ENCODE data around the gene PFAS.
A peak's percentile ranks its signal among the peaks of the same experiment; 100 is the strongest.
"Not testable (repeated sequence)": the region's sequence is repeated elsewhere in the genome, so short reads cannot be mapped to it uniquely, and the experiment has no call there.

Gene PFAS

GRCh38 chr17:8248751-8249607 is at the start of gene PFAS:
TSS of gene PFAS (plus strand) at chr17:8249289. CDS start at chr17:8253938, 4,649 bp downstream.
- DNase-seq, result peak; percentile 64

- DNase-seq, result no peak
Observed at GRCh38 chr17:8204761-8205555, 44.1 kb upstream of the PFAS start.

GRCh38 chr17:8206536-8206935 is 42.6 kb upstream of the PFAS start:
- no peak for DNase-seq

- peak; percentile 63 for DNase-seq
Observed at GRCh38 chr17:8209907-8210760, 39.0 kb upstream of the PFAS start, which contains the start of gene AURKB. TSS of gene AURKB (minus strand) at chr17:8210575. CDS start at chr17:8210224, 351 bp downstream.

- peak; percentile 70 for DNase-seq
Observed at GRCh38 chr17:8210761-8211458, 38.2 kb upstream of the PFAS start.

GRCh38 chr17:8212312-8213180 is 36.5 kb upstream of the PFAS start:
- DNase-seq, result no peak

GRCh38 chr17:8214000-8214399 is 35.1 kb upstream of the PFAS start:
- DNase-seq, result not testable (repeated sequence)

GRCh38 chr17:8220783-8221662 is 28.1 kb upstream of the PFAS start:
- DNase-seq, result peak; percentile 74

GRCh38 chr17:8221663-8222379 is 27.3 kb upstream of the PFAS start:
- peak; percentile 76 for DNase-seq

GRCh38 chr17:8222380-8222629 is 26.8 kb upstream of the PFAS start:
- no peak for DNase-seq

GRCh38 chr17:8222630-8223355 is 26.3 kb upstream of the PFAS start:
- DNase-seq, result peak; percentile 74

GRCh38 chr17:8223356-8224126 is 25.5 kb upstream of the PFAS start:
- DNase-seq, result no peak

GRCh38 chr17:8224891-8225812 is 23.9 kb upstream of the PFAS start:
- DNase-seq, result no peak

- DNase-seq, result peak; percentile 34
Observed at GRCh38 chr17:8225813-8226535, 23.1 kb upstream of the PFAS start.

GRCh38 chr17:8226536-8227237 is 22.4 kb upstream of the PFAS start:
- DNase-seq, result peak; percentile 46

- DNase-seq, result no peak
Observed at GRCh38 chr17:8227238-8227581, 21.9 kb upstream of the PFAS start.
